Measurements from ENCODE around the gene FLT3LG.
"Not testable (repeated sequence)": the region's sequence is repeated elsewhere in the genome, so short reads cannot be mapped to it uniquely, and the experiment has no call there.

Gene FLT3LG

DNA sequence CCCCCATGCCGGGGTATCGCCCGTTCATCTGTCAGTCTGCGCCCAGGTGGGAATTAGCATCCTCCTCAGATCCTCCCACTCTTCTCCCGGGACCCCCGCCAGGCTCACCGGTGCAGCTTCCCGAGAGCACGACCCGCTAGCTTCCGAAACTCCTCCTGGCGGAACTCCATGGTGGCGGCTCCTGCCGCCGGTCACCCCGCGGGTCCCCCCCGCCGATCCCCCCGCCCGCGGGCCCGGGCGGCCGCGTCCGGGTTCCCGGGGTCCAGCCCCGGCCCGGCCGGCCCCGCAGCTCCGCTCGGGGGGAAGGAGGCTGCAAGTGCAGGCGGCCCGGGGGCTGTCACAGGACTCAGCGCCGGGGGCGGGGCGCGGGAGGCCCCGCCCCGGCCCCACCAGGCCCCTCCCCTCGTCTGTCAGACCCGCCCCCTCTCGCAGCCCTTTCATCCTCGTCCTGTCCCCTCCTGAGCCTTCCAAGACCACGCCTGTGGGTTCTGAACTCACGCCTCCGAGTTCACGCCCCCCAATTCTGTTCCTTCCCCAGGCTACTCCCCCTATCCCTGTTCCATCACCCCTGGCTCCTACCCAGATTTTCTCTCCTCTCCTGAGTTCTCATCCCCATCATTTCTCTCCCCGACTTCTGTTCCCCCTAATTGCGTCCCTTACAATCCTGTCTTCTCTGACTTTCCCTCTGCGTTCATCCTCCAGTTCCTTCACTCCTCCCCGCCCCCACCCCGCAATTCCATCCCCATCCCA, 32.6 kb upstream of the FLT3LG start, which contains the start of gene SLC17A7:
TSS of gene SLC17A7 (minus strand) at position 318 of the 750 bp plus-strand sequence. CDS start at position 170, 148 bp downstream.
- DNase-seq = peak; percentile 54

DNA sequence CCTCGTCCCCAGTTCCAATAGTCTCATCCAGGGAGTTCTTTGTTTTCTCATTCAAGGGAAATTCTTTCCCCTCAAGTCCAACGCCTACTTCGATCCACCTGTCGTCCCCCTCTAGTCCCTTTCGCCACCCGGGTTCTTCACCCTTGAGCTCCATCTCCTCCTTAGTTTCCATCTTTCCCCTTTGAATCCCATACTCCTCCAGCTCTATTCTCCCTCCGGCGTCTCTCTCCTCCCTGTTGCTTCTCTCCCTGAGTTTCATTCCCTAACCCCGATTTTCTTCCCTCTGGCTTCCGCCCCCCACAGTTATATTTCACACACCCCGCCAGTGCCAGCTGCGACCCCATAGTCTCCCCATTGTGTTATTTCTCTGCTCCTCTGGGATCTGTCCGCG, 32.1 kb upstream of the FLT3LG start:
- no peak for DNase-seq

- DNase-seq = peak; percentile 62
These were observed 31.7 kb upstream of the FLT3LG start for GRCh38 chr19:49442354-49442753.

GRCh38 chr19:49442771-49443365, 31.1 kb upstream of the FLT3LG start:
- DNase-seq = peak; percentile 90

DNA sequence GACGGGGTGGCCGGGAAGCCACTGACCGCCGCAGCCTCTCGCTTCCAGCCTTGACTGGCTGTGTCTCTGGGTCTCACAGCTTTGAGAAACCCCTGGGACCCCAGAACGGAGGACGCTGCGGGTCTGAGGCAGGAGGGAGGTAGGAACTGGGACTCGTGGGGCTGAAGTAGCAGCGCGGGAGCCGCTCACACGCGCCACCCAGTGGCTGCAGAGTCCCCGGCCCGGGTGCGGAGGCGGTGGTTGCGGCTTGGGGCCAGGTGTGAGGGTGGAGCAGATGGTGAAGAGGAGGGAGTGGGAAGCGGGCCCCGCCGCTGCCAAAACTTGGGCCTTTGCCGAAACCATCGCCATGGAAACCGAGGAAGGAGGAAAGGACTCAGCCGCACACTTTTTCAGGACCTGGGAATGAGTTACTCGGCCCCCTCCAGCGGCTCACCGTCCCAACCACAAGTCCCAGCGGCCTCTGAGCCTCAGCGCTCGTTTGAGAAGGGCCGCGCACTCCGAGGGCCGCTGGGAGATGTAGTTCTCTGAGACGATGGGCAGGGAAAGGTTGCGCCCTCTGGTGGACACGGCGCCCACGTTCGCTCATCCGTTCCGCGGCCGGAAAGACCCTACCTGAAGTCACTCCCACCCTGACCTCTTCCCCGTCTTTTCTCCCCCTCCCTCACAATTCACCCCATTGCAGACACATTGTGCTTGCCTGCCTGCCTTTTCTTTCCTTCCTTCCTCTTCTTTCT, 30.5 kb upstream of the FLT3LG start:
- peak; percentile 96 for DNase-seq

DNA sequence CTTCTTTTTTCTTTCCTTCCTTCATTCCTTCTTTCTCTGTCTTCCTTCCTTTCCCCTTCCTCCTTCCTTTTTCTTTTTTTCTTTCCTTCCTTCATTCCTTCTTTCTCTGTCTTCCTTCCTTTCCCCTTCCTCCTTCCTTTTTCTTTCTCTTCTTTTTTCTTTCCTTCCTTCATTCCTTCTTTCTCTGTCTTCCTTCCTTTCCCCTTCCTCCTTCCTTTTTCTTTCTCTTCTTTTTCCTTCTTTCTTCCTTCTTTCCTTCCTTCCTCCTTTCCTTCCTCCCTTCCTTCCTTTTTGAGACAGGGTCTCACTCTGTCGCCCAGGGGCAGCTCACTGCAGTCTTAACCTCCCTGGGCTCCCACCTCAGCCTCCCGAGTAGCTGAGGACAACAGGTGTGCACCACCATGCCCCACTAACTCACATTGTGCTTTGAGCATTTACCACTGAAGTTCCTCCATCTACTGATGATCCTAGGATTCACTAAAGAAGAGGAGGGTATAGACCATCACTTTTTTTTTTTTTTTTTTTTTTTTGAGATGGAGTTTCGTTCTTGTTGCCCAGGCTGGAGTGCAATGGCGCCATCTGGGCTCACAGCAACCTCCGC, 29.8 kb upstream of the FLT3LG start:
- DNase-seq = not testable (repeated sequence)

GRCh38 chr19:49445997-49446396, 28.0 kb upstream of the FLT3LG start:
- no peak for DNase-seq

GRCh38 chr19:49447485-49448431, 26.3 kb upstream of the FLT3LG start:
- no peak for DNase-seq

DNA sequence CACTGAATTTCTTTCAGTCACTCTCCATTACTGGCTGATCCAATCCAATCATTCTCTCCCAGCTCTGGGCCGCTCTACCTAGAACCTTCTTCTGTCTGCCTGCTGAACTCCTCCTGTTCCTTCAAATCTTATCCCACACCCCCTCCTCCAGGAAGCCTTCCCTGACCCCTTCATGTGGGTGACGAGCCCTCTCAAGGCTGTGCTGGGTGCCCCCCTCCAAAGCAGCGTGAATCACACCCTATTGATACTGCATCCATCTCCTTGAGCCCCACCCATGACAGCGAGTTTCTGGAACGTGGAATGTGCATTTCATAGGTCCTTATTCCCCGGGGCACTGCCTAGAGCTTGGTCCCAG, 25.6 kb upstream of the FLT3LG start:
- DNase-seq = no peak

DNA sequence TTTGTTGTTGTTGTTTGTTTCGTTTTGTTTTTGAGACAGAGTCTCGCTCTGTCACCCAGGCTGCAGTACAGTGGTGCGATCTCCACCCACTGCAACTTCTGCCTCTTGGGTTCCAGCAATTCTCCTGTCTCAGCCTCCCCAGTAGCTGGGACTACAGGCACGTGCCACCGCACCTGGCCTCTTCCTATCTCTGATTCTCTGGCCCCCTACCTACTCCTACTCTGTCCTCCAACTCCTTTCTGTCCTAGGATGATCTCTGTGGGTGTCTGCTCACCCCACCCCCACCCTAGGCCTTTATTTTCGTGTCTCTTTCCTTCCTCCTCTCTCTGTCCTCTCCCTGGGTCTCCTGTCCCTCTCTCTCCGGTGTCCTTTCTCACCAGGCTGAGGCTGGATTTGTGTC, 23.6 kb upstream of the FLT3LG start:
- DNase-seq = no peak

GRCh38 chr19:49451430-49452181, 22.4 kb upstream of the FLT3LG start, which contains the start of gene PIH1D1:
TSS of gene PIH1D1 (minus strand) at chr19:49451814. CDS start at chr19:49451574, 240 bp downstream.
- DNase-seq = peak; percentile 99

DNA sequence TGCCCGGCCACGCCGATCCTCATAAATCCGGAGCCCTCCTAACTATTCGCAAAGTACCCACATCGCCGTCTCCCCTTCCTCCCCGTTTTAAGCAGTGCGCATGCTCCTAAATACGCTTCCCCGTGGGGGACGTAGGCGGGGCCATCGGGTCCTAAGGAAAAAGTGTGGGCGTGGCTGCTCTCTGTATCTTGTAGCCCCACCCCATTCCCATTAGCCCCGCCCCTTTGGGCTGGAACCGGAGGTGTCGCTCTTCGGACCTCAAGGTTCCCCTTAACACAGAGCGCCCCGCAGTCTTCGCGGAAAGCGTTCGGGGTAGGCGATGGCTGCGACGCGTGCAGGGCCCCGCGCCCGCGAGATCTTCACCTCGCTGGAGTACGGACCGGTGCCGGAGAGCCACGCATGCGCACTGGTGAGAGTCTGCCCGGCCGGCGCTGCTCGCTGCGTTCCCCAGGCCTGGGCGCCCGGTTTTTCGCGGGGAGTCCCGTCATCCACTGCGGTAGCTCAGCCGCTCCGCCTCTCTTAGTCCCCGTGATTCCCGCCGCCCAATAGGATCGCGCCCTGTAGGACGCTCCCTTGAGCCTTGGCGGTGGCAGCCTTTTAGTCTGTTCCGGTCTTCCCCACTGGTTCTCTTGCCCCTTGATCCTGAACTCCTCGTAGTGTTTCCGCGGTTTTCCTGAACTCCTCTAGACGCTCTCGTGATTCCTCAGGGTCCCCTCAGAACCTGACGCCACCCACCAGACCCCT, 20.8 kb upstream of the FLT3LG start, which contains the start of gene ALDH16A1:
TSS of gene ALDH16A1 (plus strand) at position 213 of the 744 bp plus-strand sequence. CDS start at position 320, 107 bp downstream.
- DNase-seq = peak; percentile 98

DNA sequence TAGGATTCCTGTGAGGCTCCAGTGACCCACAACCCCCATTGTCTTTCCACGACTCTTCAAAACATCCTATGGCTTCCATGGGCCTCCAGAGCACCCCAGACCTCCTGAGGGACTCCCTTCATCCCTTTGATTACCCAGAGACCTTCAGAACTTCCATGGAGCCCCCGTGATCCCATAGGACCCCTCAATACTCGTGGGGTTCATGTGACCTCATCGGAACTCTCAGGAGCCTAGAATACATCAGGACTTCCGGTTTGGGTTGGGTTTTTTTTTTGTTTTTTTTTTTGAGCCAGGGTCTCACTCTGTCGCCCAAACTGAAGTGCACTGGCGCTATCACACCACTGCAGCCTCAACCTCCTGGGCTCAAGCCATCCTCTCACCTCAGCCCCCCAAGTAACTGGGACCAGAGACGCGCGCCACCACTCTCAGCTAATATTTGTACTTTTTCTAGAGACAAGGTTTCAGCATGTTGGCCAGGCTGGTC, 20.2 kb upstream of the FLT3LG start:
- DNase-seq = peak; percentile 47

- no peak for DNase-seq
These were observed 18.2 kb upstream of the FLT3LG start for GRCh38 chr19:49455773-49456172.

GRCh38 chr19:49456326-49456725, 17.7 kb upstream of the FLT3LG start:
- DNase-seq = no peak

DNA sequence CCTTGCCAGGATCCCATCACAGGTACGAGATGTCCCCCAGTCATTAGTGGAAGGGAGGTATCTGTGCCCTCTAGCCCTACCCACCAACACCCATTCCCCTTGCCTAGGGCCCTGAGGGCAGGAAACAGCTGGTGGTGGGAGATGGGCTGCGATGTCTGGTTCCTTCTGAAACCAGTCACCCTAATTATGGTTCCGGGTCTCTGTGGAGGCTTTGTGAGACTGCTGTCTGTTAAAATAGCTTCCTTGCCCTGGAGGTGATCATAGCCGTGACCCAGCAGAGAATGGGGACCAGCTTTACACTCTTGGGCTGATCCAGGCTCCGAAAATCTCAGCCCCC, 15.5 kb upstream of the FLT3LG start:
- DNase-seq = no peak

GRCh38 chr19:49459388-49459787, 14.6 kb upstream of the FLT3LG start:
- no peak for DNase-seq

GRCh38 chr19:49461130-49461529, 12.9 kb upstream of the FLT3LG start:
- DNase-seq = not testable (repeated sequence)

- no peak for DNase-seq
These were observed 12.4 kb upstream of the FLT3LG start for GRCh38 chr19:49461656-49462055.

DNA sequence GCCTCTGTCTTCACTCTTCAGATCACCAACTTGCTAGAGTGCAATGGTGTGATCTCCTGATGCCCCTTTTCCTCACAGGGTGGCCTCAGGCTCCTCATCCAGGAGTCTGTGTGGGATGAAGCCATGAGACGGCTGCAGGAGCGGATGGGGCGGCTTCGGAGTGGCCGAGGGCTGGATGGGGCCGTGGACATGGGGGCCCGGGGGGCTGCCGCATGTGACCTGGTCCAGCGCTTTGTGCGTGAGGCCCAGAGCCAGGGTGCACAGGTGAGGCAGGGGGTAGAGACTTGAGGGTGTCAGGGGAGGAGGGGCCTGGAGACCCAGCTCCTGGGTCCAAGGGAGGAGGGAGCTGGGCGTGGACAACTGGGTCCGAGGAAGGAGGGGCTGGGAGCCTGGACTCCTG, 11.5 kb upstream of the FLT3LG start:
- no peak for DNase-seq
